GM18498 (cell line): Measurements from ENCODE around the gene TGFB1I1.
"Not testable (repeated sequence)": the region's sequence is repeated elsewhere in the genome, so short reads cannot be mapped to it uniquely, and the experiment has no call there.

ENCODE experiments used
- ATAC-seq: cut with Tn5 transposase; IDR thresholded peaks from one replicate; pipeline ENCODE4 v1.9.1; 2021; ENCODE audit warnings: mild to moderate bottlenecking, moderate library complexity; ENCODE audit not compliant: unreplicated experiment

Gene TGFB1I1

GRCh38 chr16:31487071-31487719 is 15.2 kb downstream of the TGFB1I1 start:
- no peak for ATAC-seq

GRCh38 chr16:31487720-31488467 is 15.9 kb downstream of the TGFB1I1 start:
- peak; percentile 85 for ATAC-seq

DNA sequence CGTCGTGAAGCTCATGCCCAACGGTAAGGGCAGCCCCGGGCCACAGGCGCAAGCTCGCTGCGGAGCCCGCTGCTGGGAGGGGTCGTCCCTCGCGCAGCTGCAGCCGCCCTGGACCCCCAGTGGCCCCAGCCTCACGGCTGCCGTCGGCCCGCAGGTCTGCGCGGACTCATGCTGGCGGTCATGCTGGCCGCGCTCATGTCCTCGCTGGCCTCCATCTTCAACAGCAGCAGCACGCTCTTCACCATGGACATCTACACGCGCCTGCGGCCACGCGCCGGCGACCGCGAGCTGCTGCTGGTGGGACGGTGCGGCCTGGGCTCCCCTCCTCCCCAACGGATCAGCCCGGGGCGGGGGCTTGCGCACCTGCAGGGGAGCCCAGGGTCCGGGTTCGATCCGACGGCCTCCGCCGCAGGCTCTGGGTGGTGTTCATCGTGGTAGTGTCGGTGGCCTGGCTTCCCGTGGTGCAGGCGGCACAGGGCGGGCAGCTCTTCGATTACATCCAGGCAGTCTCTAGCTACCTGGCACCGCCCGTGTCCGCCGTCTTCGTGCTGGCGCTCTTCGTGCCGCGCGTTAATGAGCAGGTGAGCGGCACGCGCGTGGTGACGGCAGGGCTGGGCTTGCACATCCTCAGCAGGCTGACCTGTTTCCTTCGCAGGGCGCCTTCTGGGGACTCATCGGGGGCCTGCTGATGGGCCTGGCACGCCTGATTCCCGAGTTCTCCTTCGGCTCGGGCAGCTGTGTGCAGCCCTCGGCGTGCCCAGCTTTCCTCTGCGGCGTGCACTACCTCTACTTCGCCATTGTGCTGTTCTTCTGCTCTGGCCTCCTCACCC is 16.7 kb downstream of the TGFB1I1 start:
- no peak for ATAC-seq

DNA sequence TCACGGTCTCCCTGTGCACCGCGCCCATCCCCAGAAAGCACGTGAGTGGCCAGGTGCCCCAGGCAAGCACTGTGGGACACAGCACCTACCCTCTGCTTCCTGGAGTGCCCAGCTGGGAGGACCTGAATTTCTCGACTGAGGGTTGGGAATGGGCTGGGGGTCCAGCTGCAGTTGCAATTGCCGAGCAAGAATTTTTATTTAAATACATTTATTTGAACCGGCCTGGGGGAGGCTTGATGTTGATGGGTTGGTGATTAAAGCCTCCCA is 17.3 kb downstream of the TGFB1I1 start:
- ATAC-seq: no peak

- no peak for ATAC-seq
These were observed 17.9 kb downstream of the TGFB1I1 start for GRCh38 chr16:31489616-31490584.

- ATAC-seq: no peak
These were observed 19.9 kb downstream of the TGFB1I1 start for GRCh38 chr16:31491778-31492418.

GRCh38 chr16:31493506-31494125 is 21.7 kb downstream of the TGFB1I1 start:
- no peak for ATAC-seq

- no peak for ATAC-seq
These were observed 24.7 kb downstream of the TGFB1I1 start for GRCh38 chr16:31496670-31497069.

GRCh38 chr16:31498493-31498892 is 26.5 kb downstream of the TGFB1I1 start:
- ATAC-seq: no peak

- no peak for ATAC-seq
These were observed 28.0 kb downstream of the TGFB1I1 start for GRCh38 chr16:31499928-31500327.

DNA sequence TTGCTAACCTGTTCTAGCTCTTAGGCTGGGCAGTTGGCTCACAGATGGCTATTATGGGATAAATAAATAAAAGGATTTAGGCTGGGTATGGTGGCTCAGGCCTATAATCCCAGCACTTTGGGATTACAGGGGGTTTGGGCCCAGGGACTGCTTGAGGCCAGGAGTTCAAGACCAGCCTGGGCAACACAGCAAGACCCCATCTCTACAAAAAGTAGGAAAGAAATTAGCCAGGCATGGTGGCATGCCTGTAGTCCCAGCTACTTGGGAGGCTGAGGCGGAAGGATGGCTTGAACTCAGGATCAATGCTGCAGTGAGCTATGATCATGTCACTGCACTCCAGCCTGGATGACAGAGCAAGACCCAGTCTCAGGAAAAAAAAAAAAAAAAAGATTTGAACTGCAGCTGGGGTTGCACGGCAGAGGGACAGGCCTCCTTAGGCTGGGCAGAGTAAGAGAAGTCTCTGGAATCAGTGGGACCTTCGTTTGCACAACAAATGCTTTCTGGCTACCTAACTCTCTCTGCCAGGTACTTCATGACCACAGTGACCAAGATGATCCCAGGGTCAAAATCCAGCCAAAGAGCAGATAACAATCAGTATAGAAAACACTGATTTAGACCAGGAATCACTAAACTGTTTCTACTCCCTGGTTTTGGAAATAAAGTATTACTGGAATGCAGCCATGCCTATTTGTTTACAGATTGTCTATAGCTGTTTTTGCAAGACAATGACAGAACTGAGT is 29.4 kb downstream of the TGFB1I1 start:
- no peak for ATAC-seq

- ATAC-seq: no peak
These were observed 30.0 kb downstream of the TGFB1I1 start for GRCh38 chr16:31501966-31502348.

- no peak for ATAC-seq
These were observed 31.0 kb downstream of the TGFB1I1 start for GRCh38 chr16:31502981-31503380.

DNA sequence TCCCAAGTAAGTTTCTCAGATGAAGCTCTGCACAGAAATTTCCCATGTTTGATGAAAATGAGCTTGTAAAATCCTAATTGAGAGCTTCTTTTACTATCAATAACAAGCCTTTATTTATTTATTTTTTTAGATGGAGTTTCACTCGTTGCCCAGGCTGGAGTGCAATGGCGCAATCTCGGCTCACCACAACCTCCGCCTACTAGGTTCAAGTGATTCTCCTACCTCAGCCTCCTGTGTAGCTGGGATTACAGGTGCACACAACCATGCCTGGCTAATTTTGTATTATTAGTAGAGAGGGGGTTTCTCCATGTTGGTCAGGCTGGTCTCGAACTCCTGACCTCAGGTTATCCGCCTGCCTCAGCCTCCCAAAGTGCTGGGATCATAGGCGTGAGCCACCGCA is 31.6 kb downstream of the TGFB1I1 start:
- not testable (repeated sequence) for ATAC-seq

DNA sequence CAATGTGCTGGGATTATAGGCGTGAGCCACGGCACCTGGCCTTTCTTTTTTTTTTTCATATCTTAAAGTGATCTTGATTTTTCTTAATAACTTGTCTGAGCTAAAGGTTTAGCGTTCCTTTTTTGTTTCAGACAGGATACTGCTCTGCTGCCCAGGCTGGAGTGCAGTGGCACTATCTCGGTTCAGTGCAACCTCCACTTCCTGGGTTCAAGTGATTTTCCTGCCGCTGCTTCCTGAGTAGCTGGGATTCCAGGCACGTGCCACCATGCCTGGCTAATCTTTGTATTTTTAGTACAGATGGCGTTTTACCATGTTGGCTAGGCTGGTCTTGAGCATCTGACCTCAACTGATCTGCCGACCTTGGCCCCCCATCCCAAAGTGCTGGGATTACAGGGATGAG is 32.2 kb downstream of the TGFB1I1 start:
- ATAC-seq: no peak

- no peak for ATAC-seq
These were observed 33.5 kb downstream of the TGFB1I1 start for GRCh38 chr16:31505483-31505882.

- no peak for ATAC-seq
These were observed 35.6 kb downstream of the TGFB1I1 start for GRCh38 chr16:31507617-31507928.

GRCh38 chr16:31507929-31508705 is 36.2 kb downstream of the TGFB1I1 start, which contains the start of gene RUSF1:
Gene RUSF1 (minus strand): TSS chr16:31508391. CDS start chr16:31508373, 18 bp downstream.
- peak; percentile 91 for ATAC-seq
